Thyroid gland (tissue), 4 donors: Measurements from ENCODE around the gene EGF.
A peak's percentile ranks its signal among the peaks of the same experiment; 100 is the strongest.

Source experiments
- POLR2A ChIP-seq, 2 donors: fragments of 450-650 bp; IDR thresholded peaks; one replicate each; pipeline ENCODE4 v1.6.1; 2017; ENCODE audit warnings: antibody characterized with exemption in 2 of 2, mild to moderate bottlenecking in 2 of 2, moderate library complexity in 1 of 2
- TF ChIP-seq, protein P1 (sequence below), 6 experiments: fragments of 200-600 bp in 3 of 6; fragments of 450-650 bp in 3 of 6; sonication (generic) in 3 of 6; IDR thresholded peaks; one replicate each; pipeline ENCODE4 v1.5.1; 2016 to 2019; ENCODE audit warnings: antibody characterized with exemption in 6 of 6, mild to moderate bottlenecking in 2 of 6, inconsistent platforms in 1 of 6, moderate library complexity in 1 of 6

DNA sequence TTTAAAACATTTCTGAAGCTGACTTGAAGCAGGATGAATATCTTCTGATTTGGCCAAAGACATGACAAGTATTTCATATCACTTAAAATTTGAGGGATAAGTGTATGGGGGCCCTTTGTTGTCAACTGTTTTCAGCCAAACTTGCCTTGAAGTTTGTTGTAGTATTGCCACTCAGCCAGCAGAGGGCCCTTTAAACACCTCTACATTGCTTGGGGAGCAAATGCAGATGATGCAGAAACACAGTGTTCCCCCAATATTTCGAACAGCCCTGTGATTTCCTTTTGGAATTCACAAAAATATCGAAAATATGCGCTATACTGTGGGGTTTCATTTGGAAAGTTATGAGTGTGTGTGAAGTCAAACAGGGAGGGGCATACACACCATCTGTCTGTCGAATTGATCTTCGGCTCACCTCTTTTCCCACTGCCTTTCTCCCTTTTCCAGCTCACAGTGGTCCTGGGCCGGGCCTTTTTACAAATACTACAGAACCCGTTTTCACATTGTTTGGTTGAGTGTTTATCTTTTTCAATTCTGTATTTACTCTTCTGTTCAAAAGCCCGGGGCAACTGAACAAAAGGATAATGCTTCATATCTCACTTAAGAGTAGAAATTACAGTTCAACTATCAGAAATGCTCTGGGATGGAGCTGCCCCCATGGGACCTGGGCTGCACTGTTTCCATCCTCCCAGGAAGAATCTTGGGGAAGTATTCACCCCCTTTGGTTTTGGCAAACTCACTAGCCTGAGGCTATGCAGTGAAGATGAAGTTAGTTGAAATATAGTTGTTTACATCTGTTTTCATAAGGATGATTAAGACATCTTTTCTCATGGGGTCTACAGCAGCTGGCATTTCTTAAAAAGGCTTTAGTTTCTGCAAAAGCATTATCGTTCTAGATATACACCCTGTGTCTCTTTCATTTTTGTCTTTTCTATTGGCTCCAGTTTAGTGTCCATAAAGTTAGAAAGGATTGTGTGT, 137.6 kb downstream of the EGF start:
- TF ChIP-seq, protein P1, sequence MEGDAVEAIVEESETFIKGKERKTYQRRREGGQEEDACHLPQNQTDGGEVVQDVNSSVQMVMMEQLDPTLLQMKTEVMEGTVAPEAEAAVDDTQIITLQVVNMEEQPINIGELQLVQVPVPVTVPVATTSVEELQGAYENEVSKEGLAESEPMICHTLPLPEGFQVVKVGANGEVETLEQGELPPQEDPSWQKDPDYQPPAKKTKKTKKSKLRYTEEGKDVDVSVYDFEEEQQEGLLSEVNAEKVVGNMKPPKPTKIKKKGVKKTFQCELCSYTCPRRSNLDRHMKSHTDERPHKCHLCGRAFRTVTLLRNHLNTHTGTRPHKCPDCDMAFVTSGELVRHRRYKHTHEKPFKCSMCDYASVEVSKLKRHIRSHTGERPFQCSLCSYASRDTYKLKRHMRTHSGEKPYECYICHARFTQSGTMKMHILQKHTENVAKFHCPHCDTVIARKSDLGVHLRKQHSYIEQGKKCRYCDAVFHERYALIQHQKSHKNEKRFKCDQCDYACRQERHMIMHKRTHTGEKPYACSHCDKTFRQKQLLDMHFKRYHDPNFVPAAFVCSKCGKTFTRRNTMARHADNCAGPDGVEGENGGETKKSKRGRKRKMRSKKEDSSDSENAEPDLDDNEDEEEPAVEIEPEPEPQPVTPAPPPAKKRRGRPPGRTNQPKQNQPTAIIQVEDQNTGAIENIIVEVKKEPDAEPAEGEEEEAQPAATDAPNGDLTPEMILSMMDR (IDR thresholded peaks at IDR 0.05): peak; percentile 37 to 78 (median 64)
- no peak for TF ChIP-seq POLR2A (IDR thresholded peaks at IDR 0.05)
